COLO668 (cell line): ENCODE results near the gene TMEM161A.
"Not testable (repeated sequence)": the region's sequence is repeated elsewhere in the genome, so short reads cannot be mapped to it uniquely, and the experiment has no call there.

Experiments used
- DNase-seq: peaks from one replicate; lab custom pipeline; 2025; ENCODE audit not compliant: unreplicated experiment; lab: John Stamatoyannopoulos, UW

Gene TMEM161A

DNA sequence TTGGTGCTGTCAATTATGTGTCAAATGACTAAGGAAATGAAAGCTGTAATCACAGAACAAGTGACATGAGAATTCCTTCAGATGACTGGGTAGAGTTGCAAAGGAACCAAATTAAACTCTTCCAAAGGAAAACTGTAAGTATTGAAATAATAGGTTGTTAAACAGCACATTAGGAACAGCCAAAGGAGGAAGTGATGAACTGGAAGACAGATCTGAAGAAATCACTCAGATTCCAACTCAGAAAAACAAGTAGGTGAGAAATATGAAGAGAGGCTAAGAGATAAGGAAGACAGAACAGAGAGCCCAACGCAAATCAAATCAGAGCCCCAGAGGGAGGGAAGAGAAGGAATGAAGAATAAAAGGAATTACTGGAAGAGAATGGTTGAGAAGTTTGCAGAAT lies 15.4 kb downstream of the TMEM161A start:
- DNase-seq = no peak

DNA sequence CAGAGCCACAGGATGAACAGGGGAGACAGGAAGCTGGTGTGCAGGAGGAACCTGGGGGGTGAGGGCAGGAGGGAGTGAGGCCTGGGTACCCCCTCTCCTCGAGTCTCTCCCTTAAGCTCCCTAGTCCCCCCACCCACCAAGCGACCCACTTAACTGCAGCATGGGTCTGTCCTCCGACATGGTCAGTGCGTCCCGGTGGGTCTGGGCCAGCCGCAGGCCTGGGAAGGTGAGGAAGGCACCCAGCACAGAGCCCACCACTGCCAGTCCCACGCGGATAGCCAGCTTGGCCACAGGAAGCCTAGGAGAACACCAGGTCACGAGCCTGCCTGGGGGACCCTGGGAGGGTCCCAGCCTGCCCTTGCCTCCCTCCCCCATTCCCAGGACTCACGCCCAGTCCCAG lies 16.9 kb downstream of the TMEM161A start:
- DNase-seq = no peak

DNA sequence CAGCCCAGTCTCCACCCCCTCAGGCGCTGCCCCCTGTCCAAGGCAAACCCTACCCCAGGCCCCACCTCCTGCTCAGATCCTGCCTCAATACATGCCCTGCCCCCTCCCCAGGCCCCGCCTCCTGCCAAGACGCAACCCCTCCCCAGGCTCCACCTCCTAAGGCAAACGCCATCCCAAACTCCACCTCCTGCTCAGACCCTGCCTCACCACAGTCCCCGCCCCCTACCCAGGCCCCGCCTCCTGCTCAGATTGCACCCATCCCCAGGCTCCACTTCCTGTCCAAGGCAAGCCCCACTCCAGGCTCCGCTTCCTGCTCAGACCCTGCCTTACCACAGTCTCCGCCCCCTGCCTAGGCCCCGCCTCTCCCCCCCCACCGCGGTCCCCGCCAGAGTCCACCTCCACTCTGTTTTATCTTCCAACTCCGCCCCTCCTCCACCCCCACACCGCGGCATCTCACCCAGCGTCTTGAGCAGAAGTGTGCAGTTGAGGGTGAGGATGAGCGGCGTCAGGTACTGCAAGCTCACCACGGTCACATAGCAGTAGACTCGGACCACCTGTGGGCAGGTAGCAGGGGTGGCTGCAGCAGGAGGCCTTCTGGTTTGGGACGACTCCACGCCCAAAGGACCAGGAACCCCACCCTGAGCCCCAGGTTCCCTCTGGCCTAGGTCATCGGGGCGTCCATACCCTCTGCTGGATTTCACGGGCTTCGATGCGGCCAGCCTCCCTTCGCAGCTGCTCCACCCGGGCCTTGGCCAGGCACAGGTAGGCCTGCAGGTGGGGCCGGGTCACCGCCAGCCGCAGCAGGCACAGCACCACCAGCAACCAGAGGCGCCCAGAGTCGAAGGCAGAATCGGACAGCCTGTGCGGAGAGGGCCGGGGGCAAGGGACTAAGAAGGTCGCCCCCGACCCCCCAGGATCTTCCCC lies 17.7 kb downstream of the TMEM161A start:
- DNase-seq = peak; percentile 33

DNA sequence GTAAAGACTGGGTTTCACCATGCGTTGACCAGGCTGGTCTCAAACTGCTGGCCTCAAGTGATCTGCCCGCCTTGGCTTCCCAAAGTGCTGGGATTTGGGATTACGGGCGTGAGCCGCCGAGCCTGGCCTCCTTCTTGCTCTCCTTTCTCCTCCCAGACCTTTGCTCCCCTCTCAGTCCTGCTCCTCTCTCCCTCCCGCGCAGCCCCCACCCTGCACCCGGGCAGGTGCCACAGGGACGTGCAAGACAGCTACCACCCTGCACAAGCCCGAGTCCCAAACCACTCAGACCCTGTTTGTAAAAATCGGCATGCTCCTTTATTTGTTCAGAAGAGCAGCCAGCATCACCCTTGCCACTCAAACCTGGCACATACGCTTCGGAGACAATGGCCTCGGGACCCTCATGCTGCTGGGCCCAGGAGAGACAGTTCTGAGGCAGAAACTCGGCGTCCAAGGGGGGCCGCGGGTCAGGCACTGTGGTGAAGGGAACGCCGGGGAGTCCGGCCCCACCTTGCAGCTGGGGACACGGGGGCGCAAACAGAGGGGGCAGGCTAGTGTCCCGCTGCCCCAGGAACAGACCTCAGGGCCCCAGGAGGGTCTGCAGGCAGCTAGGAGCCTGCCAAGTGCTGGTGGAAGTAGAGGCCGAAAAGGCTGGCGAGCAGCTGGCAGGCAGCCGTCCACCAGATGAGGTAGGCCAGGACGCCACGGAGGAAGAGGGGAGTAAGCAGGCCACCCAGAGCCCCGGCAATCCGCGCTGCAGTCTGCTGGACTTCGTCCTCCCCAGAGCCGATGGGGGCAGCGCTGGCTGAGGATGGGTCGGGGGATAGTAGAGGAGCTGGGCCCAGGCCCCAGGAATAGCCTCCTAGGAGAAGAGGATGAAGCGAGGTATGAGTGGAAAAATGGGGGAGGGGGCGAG lies 18.7 kb downstream of the TMEM161A start:
- DNase-seq = no peak

DNA sequence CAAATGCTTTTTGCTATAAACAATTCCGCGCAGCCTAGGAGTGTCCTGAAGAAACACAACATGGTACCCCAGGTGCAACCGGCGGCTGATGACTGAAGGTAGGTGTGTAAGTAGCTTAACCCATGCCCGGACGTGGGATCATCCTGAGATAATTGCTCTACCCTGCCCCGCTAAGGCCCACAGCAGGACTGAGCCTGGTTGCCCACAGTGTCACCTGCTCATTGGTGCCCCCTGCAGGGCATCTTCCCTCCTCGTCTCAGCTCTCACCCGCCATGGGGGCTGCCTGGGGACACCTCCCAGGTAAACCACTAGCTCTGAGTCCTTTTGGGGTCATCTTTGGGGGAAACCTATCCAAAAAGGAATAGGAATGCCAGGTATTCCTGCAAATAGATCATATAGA lies 22.3 kb downstream of the TMEM161A start:
- peak; percentile 48 for DNase-seq

DNA sequence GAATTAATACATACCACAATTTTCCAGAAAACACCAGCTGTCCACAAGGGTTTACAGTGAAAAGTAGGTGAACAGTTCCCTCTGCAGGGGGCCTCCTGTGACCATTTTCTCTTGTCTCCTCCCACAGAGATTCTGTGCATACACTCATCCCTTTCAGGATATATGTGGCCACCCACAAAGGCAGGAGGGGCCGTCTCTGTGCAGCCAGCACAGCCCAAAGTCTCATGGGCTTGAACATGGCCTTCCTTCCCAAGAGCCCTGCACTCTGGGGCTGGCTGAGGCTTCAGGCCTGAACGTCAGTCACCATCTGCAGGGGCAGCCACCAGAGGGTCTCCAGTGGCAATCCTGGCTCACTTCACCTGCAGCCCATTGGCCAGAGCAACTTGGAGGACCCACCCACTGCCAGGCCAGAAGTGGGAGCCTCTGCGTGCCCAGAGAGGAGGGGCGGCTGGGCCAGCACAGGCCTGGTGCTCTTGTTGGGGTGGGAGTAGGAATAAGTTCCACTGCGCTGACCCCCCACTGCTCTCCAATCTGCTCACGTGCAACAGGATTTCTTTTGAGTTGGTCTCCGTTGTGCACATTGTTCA lies 25.1 kb downstream of the TMEM161A start:
- no peak for DNase-seq

DNA sequence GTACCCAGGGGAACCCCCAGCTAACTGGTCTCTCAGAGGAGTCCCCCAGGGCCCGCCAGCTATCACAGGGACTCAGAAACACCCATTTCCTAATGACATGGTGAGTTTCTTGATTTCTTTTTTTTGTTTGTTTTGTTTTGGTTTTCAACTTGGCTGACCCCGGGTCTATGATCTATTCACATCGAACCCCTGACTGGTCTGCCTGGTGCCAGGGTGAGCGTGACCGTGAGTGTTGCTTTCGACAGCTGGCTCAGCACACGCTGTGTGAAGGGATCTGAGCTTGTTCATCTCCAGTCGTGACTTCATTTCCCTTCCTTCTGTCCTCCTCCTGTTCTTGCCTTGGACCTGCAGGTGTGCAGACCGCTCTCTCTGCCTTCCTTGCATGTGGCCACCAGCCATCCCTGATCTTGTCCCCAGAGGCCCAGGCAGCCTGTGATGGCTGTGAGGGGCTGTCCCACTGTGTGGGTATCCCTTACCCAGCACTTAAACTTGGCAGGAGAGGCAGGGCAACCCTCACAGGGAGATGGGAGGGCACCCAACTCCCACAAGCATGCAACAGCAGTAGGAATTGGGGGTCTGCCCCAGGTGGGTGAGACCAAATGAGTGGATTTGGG lies 26.2 kb downstream of the TMEM161A start:
- DNase-seq = no peak

DNA sequence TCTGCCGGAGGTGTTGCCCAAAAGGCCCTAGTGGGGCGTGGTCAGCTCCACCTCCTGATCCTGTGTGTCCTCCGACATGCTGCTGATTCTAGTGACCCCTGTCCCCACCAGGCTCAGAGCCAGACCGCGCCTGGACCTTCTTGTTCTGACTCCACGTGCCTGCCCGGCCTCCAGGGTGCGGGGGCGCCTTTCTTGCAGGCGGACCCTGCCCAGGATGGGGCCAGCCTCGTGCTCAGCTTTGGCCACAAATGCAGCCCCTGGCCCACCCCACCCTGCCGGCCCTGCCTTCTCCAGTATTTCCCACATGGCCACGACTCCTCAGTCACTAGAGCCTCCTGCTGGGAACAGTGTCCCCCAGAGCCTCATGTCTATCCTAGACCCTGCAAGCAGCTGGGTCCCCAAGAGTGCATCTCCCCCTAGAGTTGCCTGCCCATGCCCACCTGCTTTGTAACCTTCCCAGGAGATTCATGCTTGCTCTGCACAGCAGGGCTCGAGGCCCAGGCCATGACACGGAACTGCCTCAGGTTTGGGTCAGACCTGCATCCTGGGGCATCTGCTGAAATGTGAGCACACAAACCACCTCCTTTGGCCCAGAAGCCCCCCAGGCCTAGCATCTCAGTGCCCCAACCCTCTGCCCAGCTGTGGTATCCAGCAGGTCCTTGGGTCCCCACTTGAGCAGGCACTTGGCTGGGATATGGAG lies 27.0 kb downstream of the TMEM161A start:
- no peak for DNase-seq

DNA sequence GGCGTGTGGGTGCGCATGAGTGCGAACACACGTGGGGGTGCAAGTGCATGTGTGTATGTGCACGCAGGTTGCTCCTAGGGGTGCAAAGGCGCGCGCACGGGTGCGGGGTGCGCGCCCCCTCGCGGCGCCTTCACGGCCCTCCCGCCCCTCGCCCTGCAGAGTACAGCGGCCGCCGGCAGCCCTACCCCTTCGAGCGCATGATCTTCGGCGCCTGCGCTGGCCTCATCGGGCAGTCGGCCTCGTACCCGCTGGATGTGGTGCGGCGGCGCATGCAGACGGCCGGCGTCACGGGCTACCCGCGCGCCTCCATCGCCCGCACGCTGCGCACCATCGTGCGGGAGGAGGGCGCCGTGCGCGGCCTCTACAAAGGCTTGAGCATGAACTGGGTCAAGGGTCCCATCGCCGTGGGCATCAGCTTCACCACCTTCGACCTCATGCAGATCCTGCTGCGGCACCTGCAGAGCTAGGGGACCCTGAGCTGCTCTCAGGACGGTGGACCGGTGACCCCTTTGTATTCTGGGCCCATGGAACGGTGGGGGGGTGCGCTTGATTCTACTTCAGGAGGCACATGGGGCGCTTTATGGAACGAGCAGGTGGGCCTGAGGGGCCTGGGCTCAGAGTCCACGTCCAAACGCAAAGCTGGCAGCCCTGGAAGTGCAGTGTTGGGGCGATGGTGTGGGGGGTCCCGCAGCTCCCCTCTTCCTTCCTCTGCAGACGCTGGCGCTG lies 27.7 kb downstream of the TMEM161A start:
- DNase-seq = no peak

DNA sequence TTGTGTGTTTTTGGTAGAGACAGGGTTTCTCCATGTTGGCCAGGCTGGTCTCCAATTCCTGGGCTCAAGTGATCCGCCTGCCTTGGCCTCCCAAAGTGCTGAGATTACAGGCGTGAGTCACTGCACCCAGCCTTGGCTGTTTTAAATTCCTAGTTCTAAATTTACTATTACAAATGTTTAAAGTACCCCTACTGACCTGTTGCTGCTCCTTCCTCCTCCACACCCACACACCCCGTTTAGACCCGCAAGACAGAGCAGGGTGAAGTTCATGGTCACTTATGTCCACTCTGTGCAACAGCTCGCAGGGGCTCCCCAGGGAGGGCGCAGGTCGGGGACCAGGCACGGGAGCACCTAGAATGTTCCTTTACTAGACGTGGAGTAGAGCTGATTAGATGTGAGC lies 28.7 kb downstream of the TMEM161A start:
- DNase-seq = no peak

DNA sequence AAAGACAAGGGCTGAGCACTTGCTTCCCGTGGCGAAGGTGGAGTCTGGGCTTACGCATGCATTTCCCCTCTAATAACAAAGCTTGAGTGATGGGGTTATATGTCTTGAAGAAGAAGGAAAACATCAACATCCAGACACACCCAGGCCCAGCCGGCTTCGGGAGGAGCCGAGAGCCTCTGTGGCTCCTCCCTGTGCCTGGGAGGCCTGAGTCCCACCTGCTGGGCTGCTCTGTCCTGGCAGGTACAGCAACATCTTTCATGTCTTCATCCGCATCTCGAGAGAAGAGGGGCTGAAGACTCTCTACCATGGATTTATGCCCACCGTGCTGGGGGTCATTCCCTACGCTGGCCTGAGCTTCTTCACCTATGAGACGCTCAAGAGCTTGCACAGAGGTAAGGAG lies 30.6 kb downstream of the TMEM161A start:
- DNase-seq = no peak

DNA sequence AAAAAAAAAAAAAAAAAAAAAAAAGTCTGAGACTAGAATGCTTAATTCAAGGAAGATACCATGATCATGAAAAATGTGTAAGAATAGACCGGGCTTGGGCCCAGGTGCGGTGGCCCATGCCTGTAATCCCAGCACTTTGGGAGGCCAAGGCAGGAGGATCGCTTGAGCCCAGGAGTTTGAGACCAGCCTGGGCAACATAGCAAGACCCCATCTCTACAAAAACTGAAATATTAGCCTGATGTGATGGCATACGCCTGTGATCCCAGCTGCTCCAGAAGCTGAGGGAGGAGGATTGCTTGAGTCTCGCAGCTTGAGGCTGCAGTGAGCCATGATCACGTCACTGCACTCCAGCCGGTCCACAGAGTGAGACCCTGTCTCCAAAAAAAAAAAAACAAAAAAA lies 31.3 kb downstream of the TMEM161A start:
- DNase-seq = not testable (repeated sequence)

DNA sequence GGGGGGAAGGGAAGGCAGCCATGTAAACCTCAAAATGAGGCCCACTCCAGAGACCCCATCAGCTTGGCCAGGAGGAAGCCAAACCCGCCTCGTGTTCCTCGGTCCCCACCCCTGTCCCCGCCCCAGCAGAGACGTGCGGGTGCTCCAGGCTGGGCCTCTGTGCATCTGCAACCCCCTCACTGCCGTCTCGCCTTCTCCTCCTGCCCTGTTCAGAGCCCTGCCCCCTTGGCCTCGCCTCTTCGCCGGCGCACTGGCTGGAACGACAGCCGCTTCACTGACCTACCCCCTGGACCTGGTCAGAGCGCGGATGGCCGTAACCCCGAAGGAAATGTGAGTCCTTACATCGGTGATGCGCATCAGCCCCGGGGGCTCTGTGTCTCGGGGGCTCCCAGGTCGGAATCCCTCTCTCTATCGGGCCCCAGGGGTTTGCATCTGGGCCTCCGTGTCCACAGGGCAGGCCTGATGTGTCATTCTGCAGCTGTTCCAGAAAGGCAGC lies 32.2 kb downstream of the TMEM161A start:
- DNase-seq = peak; percentile 45

DNA sequence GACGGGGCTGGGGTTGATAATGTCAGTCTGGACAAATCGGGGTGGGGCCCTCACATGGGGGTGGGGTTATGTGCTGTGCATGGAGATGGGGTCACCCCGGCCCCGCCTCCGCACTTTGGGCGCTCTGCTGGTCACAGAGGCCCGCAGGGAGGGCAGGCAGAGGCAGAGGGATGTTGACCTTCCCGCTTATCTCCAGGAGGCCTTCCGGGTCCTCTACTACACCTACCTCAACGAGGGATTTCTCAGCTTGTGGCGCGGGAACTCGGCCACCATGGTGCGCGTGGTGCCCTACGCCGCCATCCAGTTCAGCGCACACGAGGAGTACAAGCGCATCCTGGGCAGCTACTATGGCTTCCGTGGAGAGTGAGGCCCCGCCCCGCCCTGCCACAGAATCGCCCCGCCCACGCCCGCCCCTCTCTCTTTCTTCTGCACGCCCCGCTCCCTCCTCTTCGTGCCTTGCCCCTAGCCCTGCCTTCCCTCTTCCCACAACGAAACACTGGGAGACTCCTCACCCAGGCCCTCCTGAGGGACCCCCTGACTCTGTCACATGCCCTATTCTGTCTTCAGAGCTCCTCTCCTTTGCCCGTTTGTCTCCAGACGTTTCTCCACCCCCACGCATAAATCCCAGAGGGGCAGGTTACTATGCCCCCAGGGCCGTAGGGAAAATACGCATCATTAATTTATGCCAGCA lies 32.8 kb downstream of the TMEM161A start:
- peak; percentile 88 for DNase-seq

DNA sequence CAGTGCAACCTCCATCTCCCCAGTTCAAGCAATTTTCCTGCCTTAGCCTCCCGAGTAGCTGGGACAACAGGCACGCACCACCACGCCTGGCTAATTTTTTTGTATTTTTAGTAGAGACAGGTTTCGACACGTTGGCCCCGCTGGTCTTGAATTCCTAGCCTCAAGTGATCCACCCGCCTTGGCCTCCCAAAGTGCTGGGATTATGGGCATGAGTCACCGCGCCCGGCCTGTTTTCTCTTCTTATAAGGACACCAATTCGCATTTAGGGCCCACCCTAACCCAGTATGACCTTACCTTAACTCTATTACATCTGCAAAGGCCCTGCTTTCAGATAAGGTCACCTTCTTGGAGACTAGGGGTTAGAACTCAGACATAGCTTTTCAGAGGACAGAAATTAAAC lies 35.1 kb downstream of the TMEM161A start:
- DNase-seq = no peak

DNA sequence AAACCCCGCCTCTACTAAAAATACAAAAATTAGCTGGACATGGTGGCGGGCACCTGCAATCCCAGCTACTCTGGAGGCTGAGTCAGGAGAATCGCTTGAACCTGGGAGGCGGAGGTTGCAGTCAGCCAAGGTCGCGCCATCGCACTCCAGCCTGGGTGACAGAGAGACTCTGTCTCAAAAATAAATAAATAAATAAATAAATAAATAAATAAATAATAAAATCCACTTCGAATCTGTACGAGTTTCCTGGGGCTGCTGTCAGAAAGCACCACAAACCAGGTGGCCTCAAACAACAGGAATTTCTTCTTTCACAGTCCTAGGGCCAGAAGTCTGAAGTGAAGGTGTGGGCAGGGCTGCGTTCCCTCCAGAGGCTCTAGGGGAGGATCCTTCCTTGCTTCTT lies 35.7 kb downstream of the TMEM161A start:
- DNase-seq = not testable (repeated sequence)

DNA sequence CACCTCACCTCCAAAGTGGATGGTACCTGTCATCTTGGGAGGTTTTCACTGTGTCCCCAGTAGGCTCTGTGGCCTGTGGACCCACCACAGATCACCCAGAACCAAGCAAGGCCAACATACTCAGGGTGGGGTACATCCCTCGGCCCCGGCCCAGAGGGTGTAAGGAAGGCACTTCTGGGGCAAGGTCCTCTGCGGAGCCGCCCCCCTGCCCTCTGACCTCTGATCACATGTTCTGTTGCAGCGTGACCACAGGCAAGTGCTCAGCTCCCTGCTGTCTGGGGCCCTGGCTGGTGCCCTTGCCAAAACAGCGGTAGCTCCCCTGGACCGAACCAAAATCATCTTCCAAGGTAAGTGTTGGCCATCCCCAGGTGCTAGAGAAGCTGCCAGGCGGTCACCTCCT lies 36.7 kb downstream of the TMEM161A start:
- no peak for DNase-seq

DNA sequence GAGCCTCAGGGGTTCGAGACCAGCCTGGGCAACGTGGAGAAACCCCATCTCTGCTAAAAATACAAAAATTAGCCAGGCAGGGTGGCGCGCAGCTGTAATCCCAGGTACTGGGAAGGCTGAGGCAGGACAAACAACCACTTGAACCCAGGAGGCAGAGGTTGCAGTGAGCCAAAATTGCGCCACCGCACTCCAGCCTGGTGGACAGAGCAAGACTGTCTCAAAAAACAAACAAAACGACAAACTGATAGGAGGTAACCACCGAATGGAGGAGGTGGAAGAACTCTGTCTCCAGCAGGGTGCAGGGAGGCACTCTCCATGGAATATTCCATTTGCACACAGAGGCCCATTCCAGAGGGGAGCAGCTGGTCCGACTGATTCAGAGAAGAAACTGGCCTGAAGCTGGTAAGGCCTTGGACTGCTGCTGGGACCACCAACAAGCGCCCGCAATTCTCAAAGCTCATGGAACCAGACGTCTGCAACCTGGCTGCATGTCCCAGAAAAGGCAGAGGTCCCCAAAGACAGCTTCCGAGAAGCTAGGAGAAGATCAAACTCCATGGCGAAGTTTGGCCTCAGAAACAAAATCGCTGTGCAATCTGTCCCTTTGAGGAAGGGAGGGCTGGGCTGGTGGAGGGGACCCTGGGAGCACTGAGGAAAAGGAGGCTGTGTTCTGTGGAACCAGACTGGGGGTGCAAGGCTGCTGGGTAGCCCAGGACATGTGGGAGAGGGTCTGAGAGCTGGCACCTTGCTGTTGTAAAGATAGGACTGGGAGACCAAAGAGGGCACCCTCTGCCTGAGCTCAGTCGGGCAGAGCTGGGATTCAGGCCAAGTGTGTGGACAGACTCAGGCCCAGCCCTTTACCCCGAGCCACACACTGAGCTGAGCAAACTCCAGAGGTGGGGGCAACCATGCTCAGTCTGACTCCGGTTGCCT lies 39.3 kb downstream of the TMEM161A start:
- DNase-seq = no peak
